KBM-7 (cell line): ENCODE results near the gene FRY.
A peak's percentile ranks its signal among the peaks of the same experiment; 100 is the strongest.

Source experiments
- DNase-seq: peaks from one replicate; pipeline ENCODE4 v3.0.0-alpha.2; 2015
- in situ Hi-C: fragments of 300-500 bp; cut with MboI; formaldehyde crosslinking; loops from 2 replicates; pipeline ENCODE4 v1.14.3; 2020; ENCODE audit warnings: low sequenced_read_pairs, low pct_unique_long_range_greater_than_20kb, mixed read lengths

Gene FRY

DNA sequence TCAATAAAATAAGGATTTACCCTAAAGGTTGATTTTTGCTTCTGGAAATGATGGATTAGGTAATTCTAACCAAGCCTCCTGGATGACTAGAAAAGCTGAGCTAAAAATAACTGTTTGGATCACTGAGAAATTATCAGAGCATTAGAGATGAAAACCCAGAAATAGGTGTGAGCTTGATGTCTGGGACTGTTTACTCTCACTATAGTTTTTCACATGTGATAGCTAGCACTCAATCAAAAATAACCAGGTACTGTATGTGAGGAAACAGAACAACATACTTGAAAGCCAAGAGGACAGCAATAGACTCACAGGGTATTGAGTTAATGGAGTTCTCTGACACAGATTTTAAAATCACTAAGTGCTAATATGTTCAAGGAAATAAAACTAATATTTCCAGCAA is 274.1 kb downstream of the FRY start:
- DNase-seq, result no peak
- in situ Hi-C loops, result no loop called here

GRCh38 chr13:32309312-32310133 is 277.9 kb downstream of the FRY start:
- peak; percentile 86 for DNase-seq
- in situ Hi-C loops, result no loop called here

DNA sequence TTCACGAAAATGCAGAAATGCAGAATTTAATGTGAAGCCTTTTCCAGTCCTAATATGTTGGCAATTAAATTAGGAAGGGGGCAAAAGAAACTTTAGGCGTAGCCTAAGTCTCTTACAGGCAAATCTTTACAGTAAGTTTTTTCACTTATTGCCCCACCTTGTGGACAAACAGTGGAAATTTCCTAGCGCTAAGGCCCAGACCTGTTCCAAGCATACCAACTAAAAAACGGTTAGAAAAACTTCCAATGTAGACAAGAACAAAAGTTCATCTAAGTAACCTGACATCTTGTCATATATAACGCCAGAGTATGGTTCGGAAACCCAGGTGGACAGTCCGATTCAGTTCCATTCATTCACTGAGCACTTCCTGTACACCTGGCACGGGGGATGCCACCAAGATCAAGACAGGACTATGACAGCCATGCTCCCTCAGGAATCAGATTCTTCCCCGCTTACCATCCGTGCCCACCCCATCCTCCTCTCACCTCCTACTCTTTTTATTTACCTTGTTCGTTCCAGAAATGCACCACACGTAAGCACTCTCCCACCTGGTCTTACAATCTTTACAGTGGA is 278.6 kb downstream of the FRY start:
- DNase-seq, result peak; percentile 84
- in situ Hi-C loops, result no loop called here

DNA sequence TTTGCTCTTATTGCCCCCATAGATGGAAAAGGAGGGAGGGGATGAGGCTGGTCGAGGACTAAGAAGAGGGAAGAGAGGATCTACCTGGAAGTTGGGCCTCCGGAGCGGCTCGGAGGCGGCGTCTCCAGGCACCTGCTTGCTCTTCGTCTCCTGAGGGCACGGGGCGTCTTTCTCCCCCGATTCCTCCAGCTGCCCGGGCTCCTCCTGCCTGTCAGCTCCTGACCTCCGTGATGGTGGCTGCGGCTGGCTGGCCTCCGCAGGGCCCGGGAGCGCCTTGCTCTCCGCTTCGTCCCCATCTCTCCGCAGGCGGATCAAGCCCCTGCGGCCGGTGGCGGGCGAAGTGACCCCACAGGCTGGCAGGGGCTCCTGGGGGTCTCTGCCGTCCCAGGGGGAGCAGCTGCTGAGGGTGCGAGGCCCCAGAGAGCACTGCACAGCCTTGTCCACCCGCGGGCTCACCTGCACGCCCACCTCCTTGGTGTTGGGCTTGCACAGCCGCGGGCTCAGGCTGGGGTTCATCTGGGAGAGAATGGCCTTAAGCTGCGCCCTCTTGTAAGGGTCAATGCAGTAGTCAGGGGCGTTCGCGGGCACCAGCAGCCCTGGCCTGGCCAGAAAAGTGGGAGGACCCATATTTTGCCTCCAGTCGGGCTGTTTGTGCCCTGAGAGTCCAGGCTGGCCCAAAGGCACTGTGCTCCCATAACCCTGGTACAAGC is 279.8 kb downstream of the FRY start:
- in situ Hi-C loops, result no loop called here
- no peak for DNase-seq

DNA sequence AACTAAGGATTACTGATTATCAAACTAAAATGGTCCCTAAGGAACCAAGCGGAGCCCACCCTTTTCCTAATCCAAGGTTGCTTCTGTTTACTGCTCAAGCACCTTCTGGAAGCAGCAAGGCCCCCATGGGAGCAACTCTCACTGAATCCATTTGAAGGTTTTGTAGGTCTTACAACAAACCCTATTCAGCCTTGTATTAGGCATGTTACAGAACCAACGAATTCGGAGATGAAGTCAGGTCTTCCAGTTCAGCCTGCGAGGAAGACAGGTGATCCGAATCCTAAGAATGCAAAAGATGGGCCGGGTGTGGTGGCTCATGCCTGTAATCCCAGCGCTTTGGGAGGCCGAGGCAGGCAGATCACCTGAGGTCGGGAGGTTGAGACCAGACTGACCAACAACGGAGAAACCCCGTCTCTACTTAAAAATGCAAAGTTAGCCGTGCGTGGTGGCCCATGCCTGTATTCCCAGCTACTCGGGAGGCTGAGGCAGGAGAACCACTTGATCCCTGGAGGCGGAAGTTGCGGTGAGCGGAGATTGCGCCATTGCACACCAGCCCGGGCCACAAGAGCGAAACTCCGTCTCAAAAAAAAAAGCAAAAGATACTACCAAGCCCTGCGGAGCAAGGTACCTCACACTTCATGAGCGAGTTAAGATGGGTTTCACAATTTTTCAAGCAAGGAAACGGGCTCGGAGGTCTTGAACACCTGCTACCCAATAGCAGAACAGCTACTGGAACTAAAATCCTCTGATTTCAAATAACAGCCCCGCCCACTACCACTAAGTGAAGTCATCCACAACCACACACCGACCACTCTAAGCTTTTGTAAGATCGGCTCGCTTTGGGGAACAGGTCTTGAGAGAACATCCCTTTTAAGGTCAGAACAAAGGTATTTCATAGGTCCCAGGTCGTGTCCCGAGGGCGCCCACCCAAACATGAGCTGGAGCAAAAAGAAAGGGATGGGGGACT is 283.0 kb downstream of the FRY start:
- peak; percentile 91 for DNase-seq
- in situ Hi-C loops, result no loop called here

- peak; percentile 98 for DNase-seq
- in situ Hi-C loops, result no loop called here
Observed at GRCh38 chr13:32315238-32316027, 283.9 kb downstream of the FRY start, which contains the start of the genes BRCA2 and ZAR1L. Gene BRCA2 (plus strand): TSS chr13:32315508. CDS start chr13:32316461, 953 bp downstream. Gene ZAR1L (minus strand): TSS chr13:32315363. CDS start chr13:32311925, 3,438 bp downstream.

DNA sequence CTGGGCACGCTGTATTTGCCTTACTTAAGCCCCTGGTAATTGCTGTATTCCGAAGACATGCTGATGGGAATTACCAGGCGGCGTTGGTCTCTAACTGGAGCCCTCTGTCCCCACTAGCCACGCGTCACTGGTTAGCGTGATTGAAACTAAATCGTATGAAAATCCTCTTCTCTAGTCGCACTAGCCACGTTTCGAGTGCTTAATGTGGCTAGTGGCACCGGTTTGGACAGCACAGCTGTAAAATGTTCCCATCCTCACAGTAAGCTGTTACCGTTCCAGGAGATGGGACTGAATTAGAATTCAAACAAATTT is 284.4 kb downstream of the FRY start:
- no peak for DNase-seq
- in situ Hi-C loops, result no loop called here

DNA sequence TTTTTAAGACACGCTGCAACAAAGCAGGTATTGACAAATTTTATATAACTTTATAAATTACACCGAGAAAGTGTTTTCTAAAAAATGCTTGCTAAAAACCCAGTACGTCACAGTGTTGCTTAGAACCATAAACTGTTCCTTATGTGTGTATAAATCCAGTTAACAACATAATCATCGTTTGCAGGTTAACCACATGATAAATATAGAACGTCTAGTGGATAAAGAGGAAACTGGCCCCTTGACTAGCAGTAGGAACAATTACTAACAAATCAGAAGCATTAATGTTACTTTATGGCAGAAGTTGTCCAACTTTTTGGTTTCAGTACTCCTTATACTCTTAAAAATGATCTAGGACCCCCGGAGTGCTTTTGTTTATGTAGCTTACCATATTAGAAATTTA is 284.9 kb downstream of the FRY start:
- in situ Hi-C loops, result no loop called here

DNA sequence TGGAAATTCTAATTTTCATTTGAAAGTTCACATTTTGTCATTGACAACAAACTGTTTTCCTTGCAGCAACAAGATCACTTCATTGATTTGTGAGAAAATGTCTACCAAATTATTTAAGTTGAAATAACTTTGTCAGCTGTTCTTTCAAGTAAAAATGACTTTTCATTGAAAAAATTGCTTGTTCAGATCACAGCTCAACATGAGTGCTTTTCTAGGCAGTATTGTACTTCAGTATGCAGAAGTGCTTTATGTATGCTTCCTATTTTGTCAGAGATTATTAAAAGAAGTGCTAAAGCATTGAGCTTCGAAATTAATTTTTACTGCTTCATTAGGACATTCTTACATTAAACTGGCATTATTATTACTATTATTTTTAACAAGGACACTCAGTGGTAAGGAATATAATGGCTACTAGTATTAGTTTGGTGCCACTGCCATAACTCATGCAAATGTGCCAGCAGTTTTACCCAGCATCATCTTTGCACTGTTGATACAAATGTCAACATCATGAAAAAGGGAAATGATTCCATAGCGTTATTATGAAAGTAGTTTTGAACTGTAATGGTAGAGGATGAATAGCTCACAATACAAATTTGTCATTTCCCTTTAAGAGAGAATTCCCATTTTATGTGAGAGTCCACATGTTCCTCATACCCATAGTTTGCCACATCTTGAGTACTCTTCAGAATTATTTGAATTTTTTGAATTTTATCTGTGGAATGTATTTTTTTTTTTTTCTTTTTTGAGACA is 286.3 kb downstream of the FRY start:
- DNase-seq, result no peak
- in situ Hi-C loops, result no loop called here

More for the DNA sequence above, 284.9 kb downstream of the FRY start:
- peak; percentile 66 for DNase-seq

DNA sequence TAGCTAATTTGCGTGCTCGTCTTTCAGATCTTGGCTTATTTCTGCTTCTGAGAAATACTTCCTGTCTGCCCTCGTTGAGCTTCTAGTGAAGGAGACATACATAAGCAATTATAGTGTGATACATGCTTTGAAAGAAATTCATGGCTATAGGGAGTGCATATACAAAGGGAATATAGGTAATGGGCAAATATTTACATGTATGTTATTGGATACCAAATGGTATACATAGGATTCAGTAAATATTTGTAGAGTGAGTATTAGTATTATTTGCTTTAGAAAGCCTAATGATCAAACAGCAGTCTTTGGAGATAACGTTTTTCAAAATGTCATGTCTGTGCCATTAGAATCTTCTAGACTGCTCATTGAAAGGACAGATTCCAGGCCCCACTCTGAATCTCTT is 289.0 kb downstream of the FRY start:
- DNase-seq, result no peak
- in situ Hi-C loops, result no loop called here

DNA sequence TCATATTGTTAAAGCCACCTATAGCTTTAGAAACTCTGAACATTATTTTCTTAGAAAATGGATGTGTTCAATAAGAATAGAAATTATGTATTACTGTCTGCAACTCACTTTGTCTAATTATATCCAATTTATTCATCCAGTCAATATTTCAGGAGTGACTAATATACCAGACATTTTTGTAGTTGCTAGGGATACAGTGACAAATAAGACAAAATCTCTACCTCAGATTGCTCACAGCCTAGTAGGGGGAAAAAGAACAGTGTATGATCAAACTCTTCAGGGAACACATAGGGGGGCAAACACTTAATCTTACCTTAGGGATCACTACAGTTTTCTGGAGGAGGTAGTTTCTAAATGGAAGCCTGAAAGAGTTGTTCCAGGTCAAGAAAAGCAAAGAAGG is 292.3 kb downstream of the FRY start:
- no peak for DNase-seq
- in situ Hi-C loops, result no loop called here

DNA sequence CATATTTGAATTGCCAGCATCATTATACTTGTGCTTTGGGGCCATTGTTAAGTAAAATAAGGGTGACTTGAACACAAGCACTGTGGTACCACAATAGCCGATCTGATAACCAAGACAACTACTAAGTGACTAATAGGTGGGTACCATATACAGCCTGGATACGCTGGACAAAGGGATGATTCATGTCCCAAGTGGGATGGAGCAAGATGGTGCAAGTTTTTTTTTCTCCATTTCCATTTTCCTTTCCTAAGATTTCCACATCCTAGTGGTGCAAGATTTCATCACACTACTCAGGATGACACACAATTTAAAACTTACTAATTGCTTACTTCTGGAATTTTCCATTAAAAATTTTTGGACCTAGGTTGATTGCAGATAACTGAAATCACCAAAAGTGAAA is 298.9 kb downstream of the FRY start:
- in situ Hi-C loops, result no loop called here
- DNase-seq, result no peak

DNA sequence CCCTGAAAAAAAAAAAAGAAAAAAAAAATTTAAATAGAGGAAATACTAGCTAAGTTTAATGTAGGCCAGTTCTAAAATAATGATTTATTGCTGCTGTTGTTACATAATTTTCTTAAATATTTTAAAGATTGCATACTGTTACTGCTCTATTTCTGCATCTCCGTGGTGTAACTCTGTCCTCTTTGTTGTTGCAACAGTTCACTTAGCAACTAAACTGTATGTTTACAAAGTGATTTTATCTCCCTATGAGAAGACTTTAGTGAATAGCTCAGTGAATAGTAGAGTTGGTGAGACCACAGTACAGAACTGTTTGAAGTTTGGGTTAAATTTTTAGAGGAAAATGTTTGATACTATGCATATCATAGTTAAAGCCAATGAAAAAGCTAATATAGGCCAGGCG is 303.1 kb downstream of the FRY start:
- DNase-seq, result no peak
- in situ Hi-C loops, result no loop called here

DNA sequence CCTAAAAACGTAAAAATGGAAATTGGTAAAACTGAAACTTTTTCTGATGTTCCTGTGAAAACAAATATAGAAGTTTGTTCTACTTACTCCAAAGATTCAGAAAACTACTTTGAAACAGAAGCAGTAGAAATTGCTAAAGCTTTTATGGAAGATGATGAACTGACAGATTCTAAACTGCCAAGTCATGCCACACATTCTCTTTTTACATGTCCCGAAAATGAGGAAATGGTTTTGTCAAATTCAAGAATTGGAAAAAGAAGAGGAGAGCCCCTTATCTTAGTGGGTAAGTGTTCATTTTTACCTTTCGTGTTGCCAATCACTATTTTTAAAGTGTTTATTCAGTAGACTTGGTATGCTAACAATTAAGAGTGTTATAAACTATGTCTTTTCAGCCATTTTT is 309.3 kb downstream of the FRY start:
- peak; percentile 63 for DNase-seq
- in situ Hi-C loops, result no loop called here

DNA sequence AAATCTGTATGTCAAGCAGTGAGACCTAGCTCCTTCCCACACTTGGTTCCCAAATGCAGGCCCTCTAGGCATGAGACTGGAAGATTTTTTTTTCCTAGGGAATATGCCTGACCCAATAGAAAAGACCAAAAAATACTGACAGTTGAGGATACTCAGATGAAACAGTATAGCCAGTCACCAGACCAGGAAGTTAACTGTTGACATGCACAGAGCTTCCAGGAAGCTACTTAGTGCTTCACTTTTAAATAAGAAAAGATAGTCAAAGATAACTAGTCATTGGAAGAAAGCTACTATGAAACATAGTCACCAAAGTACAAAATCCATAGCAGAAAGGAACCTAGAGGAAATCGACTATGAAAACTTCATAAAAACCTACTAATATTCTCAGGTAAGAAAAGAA is 316.1 kb downstream of the FRY start:
- DNase-seq, result no peak
- in situ Hi-C loops, result no loop called here
